K562 (cell line): ENCODE data around the gene BICD1.

Source experiments
- EZH2 ChIP-seq: IDR thresholded peaks from 2 replicates; pipeline ENCODE4 v1.6.1; 2012; ENCODE audit warnings: low read depth, mild to moderate bottlenecking, inconsistent platforms, low read length, borderline replicate concordance
- POLR2A ChIP-seq: fragments of 450-650 bp; conservative IDR thresholded peaks from 2 replicates; pipeline ENCODE4 v1.6.1; 2016
- RAD21 ChIP-seq, 2 experiments: fragments of 250-450 bp in 1 of 2; fragments of 450-650 bp in 1 of 2; sonication (Bioruptor Pico) in 1 of 2; formaldehyde crosslinking in 1 of 2; IDR thresholded peaks in 1 of 2; conservative IDR thresholded peaks in 1 of 2; 2 replicates each; pipeline versions ENCODE4 v1.4.0 to v1.8.0; 2020 to 2022; ENCODE audit warnings: mild to moderate bottlenecking in 2 of 2, moderate library complexity in 1 of 2

DNA sequence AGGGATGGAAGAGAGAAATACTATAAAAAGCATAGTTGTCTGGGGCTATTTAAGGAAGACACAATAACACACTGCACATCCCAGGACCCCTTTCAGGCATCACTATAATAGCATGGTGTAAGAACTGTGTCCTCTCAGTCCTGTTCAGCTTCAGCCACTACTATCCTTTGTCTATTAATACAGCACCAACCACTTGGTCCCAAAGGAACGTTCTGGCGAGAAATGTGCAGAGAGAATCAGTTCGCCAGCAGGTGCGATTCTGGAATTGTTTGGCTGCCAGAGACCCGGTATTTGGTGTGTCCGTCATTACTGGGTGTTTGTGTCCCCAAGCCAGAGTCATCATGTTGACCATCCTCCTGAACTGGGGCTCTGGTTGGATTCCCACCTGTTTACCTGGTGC lies 52.7 kb downstream of the BICD1 start:
- TF ChIP-seq RAD21 (CRISPR knock-in tag; conservative IDR thresholded peaks at IDR 0.05 in 1 of 2, IDR thresholded peaks at IDR 0.05 in 1 of 2): no peak
- TF ChIP-seq EZH2: no peak
- TF ChIP-seq POLR2A: no peak
